ENCODE results near the gene APOBEC4.

DNA sequence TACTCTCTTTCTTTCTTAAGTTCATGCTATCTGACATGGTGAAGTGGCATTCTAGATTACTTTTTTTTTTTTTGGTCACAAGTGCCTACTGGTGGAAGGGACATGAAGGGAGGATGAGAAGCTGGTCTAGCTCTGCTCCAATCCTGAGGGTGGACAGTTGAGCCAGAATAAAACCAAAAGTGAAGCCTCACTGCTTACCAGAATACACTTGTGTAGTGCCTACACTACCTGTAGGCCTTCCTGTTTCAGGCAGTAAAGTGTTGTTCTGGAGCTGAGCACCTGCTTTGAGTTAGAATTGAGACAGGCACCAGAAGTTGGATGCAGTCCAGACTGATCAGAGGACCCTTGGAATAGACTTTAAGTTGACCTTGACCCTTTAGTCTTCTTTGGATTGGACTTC is 40.4 kb upstream of the APOBEC4 start:
- TF ChIP-seq, protein P1, sequence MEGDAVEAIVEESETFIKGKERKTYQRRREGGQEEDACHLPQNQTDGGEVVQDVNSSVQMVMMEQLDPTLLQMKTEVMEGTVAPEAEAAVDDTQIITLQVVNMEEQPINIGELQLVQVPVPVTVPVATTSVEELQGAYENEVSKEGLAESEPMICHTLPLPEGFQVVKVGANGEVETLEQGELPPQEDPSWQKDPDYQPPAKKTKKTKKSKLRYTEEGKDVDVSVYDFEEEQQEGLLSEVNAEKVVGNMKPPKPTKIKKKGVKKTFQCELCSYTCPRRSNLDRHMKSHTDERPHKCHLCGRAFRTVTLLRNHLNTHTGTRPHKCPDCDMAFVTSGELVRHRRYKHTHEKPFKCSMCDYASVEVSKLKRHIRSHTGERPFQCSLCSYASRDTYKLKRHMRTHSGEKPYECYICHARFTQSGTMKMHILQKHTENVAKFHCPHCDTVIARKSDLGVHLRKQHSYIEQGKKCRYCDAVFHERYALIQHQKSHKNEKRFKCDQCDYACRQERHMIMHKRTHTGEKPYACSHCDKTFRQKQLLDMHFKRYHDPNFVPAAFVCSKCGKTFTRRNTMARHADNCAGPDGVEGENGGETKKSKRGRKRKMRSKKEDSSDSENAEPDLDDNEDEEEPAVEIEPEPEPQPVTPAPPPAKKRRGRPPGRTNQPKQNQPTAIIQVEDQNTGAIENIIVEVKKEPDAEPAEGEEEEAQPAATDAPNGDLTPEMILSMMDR (conservative IDR thresholded peaks at IDR 0.05 in 1 of 2, IDR thresholded peaks at IDR 0.05 in 1 of 2; ENCODE audit: extremely low read depth in 1 of 2, insufficient read depth in 1 of 2, low read depth in 1 of 2, low read length in 2 of 2) = no peak
- TF ChIP-seq EZH2 (IDR thresholded peaks at IDR 0.05; ENCODE audit: borderline replicate concordance, low read length) = no peak

Data from mammary epithelial cell (primary cell).